Subcutaneous preadipocyte (primary cell): ENCODE results near the gene NPIPA7. TPM values are rescaled to one million over a fixed set of nuclear protein-coding genes. Genes with fewer than 3 reads are reported as not detected.

ENCODE experiments used
- small RNA-seq: library from RNA; depleted of rRNA; stranded (forward); fragments of <200 nt; gene quantifications from one replicate; pipeline ENCODE3, GENCODE V24; 2012
- total RNA-seq: library from RNA; depleted of rRNA; stranded (reverse); fragments of >200 nt; gene quantifications from 2 replicates; pipeline ENCODE4 v1.2.3, GENCODE V29; 2012

Gene NPIPA7
- total RNA-seq = 0.39 and 0.73 TPM in 2 replicates

DNA sequence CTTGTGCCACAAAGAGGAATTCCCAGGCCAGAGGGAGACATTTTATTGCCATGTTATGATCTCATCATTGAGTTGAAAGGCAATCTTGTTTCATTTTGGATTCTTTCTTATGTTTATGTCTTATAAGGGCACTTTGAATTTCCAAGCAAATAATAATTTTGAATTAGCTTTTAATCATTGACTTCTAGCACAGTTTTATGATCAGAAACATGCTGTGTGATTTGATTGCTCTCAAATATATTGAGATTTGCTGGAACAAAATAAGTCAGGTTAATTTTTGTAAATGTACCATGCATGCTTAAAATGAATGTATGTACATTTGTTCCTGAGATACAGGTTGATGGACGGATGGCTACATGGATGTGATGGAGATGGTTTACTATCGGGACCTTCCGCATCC lies at the start of gene NPIPA7:
Gene NPIPA7, plus strand, starts transcription at position 301 of the 400 bp plus-strand sequence. CDS start 105 bp downstream, outside the sequence.

Small RNAs within 50 kb of the gene (small RNA-seq; reads per million reads assigned to genes)
- gene AC138969.3 = not detected
- gene MIR6511A3 = not detected
- not detected for gene MIR6770-2

Other genes with a start within 250 kb of the NPIPA7 start
- under 0.01 and 0.20 TPM in 2 replicates for gene ABCC6, start 155.6 kb upstream of the NPIPA7 start, total RNA-seq
- gene NOMO3, start 146.6 kb upstream of the NPIPA7 start, total RNA-seq = 54.7 and 60.4 TPM in 2 replicates